Measurements from ENCODE around the gene STXBP4. TPM values are rescaled to one million over a fixed set of nuclear protein-coding genes. Genes with fewer than 3 reads are reported as not detected.

The STXBP4 gene
- total RNA-seq, 1 donor from 2014 or later = 2.1 TPM

DNA sequence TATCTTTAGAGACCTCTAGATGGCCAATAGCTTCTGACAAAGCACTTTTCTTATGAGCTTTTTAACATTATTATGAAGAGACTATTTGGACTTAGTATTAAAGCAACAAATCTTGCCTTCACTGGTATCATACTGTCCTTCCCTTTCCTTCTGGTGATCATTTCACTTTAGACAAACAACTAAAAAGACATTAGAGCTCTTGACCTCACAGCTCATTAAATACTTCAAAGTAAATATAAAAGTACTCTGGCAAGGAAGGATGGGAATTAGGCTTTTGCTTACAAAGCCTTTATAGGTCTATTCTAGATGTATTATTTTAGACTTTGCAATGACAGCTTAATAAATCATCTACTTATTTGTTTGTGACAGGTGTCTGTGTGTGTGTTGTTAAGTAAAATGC is 11.1 kb downstream of the STXBP4 start:
- no peak for DNase-seq (ENCODE audit: low read depth)
- no peak for FAIRE-seq
- Histone ChIP-seq H3K36me3 (ENCODE audit: control insufficient read depth, insufficient read depth, low read length) (no peaks in the 10 kb centered on the region), H3K4me3 (ENCODE audit: low read depth, low read length) (no peak overlapping the region), H3K27me3 (ENCODE audit: control insufficient read depth, insufficient read depth, low read length) (no peaks in the 10 kb centered on the region)
- no peak for TF ChIP-seq CTCF (IDR thresholded peaks at IDR 0.05; ENCODE audit: insufficient read depth, low read length, severe bottlenecking)

GRCh38 chr17:54980375-54980774 is 11.8 kb downstream of the STXBP4 start:
- no peak for TF ChIP-seq CTCF (IDR thresholded peaks at IDR 0.05; ENCODE audit: insufficient read depth, low read length, severe bottlenecking)
- Histone ChIP-seq H3K4me3 (ENCODE audit: low read depth, low read length) (no peak overlapping the region), H3K27me3 (ENCODE audit: control insufficient read depth, insufficient read depth, low read length) (no peaks in the 10 kb centered on the region), H3K36me3 (ENCODE audit: control insufficient read depth, insufficient read depth, low read length) (no peaks in the 10 kb centered on the region)
- DNase-seq (ENCODE audit: low read depth) (no peak), FAIRE-seq (no peak)

DNA sequence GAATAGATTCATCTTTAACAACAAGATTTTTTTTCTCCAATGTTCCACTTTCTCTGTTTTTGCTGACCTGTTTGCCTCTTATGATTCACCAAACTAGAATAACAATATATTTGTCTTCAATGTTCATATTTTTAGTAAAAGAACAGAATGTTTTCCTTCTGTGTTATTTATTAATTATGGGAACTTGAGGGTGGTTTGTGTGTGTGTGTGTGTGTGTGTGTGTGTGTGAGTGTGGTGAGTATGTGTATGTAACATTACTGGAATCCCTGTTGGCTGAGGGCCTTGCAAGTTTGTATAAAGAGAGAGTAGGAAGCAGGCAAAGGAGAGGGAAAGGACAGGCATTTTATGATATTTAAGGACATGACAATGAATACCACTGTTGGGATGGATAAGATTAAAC is 13.8 kb downstream of the STXBP4 start:
- TF ChIP-seq CTCF (IDR thresholded peaks at IDR 0.05; ENCODE audit: insufficient read depth, low read length, severe bottlenecking) = no peak
- no peak for FAIRE-seq
- H3K27me3 ChIP-seq (ENCODE audit: control insufficient read depth, insufficient read depth, low read length) = no peaks in the 10 kb centered on the region
- no peaks in the 10 kb centered on the region for H3K36me3 ChIP-seq (ENCODE audit: control insufficient read depth, insufficient read depth, low read length)
- no peak for DNase-seq (ENCODE audit: low read depth)
- no peak overlapping the region for H3K4me3 ChIP-seq (ENCODE audit: low read depth, low read length)

GRCh38 chr17:54983260-54983659 is 14.7 kb downstream of the STXBP4 start:
- no peak for TF ChIP-seq CTCF (IDR thresholded peaks at IDR 0.05; ENCODE audit: insufficient read depth, low read length, severe bottlenecking)
- Histone ChIP-seq H3K27me3 (ENCODE audit: control insufficient read depth, insufficient read depth, low read length) (no peaks in the 10 kb centered on the region), H3K4me3 (ENCODE audit: low read depth, low read length) (no peak overlapping the region), H3K36me3 (ENCODE audit: control insufficient read depth, insufficient read depth, low read length) (no peaks in the 10 kb centered on the region)
- no peak for DNase-seq (ENCODE audit: low read depth)
- FAIRE-seq = no peak

DNA sequence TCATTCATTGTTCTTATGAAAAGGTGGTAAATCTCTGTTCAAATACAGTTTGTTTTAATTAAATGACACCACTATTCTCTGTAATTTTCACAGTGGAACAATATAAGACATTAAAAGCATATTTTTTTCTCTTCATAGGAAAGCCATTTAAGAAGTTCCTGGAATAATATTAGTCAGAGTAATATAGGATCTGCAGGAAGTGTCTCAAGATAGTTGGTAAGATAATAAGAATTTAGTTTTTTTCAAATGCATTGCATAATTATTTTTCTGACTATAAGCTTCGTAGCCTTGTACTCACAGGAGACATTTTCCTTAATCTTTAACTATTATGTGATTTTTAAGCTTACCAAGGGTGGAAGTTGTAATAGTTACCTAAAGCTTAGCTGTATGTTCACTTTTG is 16.9 kb downstream of the STXBP4 start:
- Histone ChIP-seq H3K27me3 (ENCODE audit: control insufficient read depth, insufficient read depth, low read length) (no peaks in the 10 kb centered on the region), H3K36me3 (ENCODE audit: control insufficient read depth, insufficient read depth, low read length) (no peaks in the 10 kb centered on the region), H3K4me3 (ENCODE audit: low read depth, low read length) (no peak overlapping the region)
- no peak for FAIRE-seq
- DNase-seq (ENCODE audit: low read depth) = peak; percentile 10
- TF ChIP-seq CTCF (IDR thresholded peaks at IDR 0.05; ENCODE audit: insufficient read depth, low read length, severe bottlenecking) = no peak

GRCh38 chr17:54990118-54990517 is 21.6 kb downstream of the STXBP4 start:
- no peak for TF ChIP-seq CTCF (IDR thresholded peaks at IDR 0.05; ENCODE audit: insufficient read depth, low read length, severe bottlenecking)
- H3K27me3 ChIP-seq (ENCODE audit: control insufficient read depth, insufficient read depth, low read length) = no peaks in the 10 kb centered on the region
- H3K36me3 ChIP-seq (ENCODE audit: control insufficient read depth, insufficient read depth, low read length) = no peaks in the 10 kb centered on the region
- FAIRE-seq (no peak), DNase-seq (ENCODE audit: low read depth) (no peak)
- no peak overlapping the region for H3K4me3 ChIP-seq (ENCODE audit: low read depth, low read length)
